ENCODE measurements around the gene FBXO21. TPM values are rescaled to one million over a fixed set of nuclear protein-coding genes. Genes with fewer than 3 reads are reported as not detected.

Gene FBXO21
- total and polyA plus RNA-seq, 2 donors (not counting 1 experiment from before 2014, with no cell fraction given) = 28.2 to 55.7 TPM

DNA sequence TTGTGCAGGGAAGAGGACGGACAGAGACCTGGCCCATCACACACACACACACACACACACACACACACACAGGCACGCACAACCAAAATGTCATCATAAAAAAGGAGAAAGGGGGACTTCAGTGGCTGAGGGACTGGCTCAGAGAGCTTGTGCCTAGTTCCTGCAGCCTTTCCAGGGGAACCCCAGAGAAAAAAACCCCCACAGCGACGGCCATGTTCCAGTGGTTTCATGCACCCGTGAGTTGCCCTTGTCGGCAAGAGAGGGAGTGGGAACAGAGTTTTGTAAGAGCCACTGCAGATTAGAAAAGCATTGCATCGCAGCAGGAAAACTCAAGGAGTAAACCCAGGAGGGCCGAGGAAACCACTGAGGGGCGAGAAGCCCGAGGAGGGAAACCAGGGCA lies 24.5 kb upstream of the FBXO21 start:
- intact Hi-C loops (cut with micrococcal nuclease) = loop anchor here (5.0 kb wide), 1 partner anchor 643 kb away; no protein-coding TSS in a partner anchor
- WGBS (ENCODE audit: insufficient coverage) = 82% methylated on average over 6 of the region's 10 CpGs

DNA sequence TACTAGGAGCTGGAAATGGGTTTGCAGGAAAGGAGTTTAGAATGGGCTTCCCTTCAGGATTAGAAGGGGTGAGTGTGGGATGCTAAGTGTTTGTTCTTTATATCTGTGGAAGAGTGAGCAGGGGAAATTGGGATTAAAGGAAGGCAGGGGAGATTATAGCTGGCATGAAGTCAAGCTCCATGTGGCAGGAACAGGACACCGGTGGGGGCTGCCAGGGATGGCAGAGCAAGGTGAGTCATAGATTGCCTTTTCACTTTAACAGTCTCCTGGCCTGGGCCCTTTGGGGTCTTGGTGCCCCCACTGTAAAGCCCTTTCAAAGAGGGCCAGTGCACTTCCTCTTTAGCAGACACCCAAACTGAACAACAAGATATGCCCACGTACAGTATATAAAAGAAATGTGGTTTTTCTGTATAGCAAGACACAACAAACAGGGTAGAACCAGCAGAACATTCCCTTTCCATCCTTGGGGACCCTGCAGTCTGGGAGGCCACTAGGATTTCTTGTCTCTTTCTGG lies 23.1 kb upstream of the FBXO21 start:
- TF ChIP-seq EZH2 (IDR thresholded peaks at IDR 0.05; ENCODE audit: borderline replicate concordance, insufficient read depth, low read depth, low read length, poor library complexity, severe bottlenecking) = no peak
- TF ChIP-seq, protein P1, sequence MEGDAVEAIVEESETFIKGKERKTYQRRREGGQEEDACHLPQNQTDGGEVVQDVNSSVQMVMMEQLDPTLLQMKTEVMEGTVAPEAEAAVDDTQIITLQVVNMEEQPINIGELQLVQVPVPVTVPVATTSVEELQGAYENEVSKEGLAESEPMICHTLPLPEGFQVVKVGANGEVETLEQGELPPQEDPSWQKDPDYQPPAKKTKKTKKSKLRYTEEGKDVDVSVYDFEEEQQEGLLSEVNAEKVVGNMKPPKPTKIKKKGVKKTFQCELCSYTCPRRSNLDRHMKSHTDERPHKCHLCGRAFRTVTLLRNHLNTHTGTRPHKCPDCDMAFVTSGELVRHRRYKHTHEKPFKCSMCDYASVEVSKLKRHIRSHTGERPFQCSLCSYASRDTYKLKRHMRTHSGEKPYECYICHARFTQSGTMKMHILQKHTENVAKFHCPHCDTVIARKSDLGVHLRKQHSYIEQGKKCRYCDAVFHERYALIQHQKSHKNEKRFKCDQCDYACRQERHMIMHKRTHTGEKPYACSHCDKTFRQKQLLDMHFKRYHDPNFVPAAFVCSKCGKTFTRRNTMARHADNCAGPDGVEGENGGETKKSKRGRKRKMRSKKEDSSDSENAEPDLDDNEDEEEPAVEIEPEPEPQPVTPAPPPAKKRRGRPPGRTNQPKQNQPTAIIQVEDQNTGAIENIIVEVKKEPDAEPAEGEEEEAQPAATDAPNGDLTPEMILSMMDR (IDR thresholded peaks at IDR 0.05) = no peak
- intact Hi-C loops (cut with micrococcal nuclease) = loop anchor here (5.0 kb wide), 1 partner anchor 644 kb away; no protein-coding TSS in a partner anchor
- H3K79me2 ChIP-seq (ENCODE audit: control insufficient read depth, insufficient read depth, low read length) = no peaks in the 10 kb centered on the region

More for the DNA sequence above, 24.5 kb upstream of the FBXO21 start:
- no peaks in the 10 kb centered on the region for H3K9me3 ChIP-seq (ENCODE audit: control extremely low read depth in 1 of 3, control insufficient read depth in 2 of 3, insufficient read depth in 1 of 3, low read length in 2 of 3)
- H3K4me1 ChIP-seq (ENCODE audit: control insufficient read depth in 2 of 2, insufficient read depth in 2 of 2, low read length in 2 of 2) = no peaks in the 10 kb centered on the region
- no peak for TF ChIP-seq EZH2 (IDR thresholded peaks at IDR 0.05; ENCODE audit: borderline replicate concordance, insufficient read depth, low read depth, low read length, poor library complexity, severe bottlenecking)
- TF ChIP-seq, protein P1 (IDR thresholded peaks at IDR 0.05) = no peak
- Mint-ChIP-seq H3K27me3 (peaks cover 28% of the 10 kb centered on the region), H3K9me3 (ENCODE audit: insufficient read depth) (no peaks in the 10 kb centered on the region), H3K4me3 (no peak overlapping the region), H3K4me1 (no peaks in the 10 kb centered on the region), H3K27ac (no peak overlapping the region)
- H3K4me2 ChIP-seq (replicated peaks; ENCODE audit: low read depth, low read length, poor library complexity, severe bottlenecking) = no peak overlapping the region
- no peaks in the 10 kb centered on the region for H3K36me3 ChIP-seq (replicated peaks in 1 of 2; ENCODE audit: control extremely low read depth in 1 of 2, control insufficient read depth in 1 of 2, extremely low read depth in 1 of 2, insufficient read depth in 2 of 2, low read length in 1 of 2)
- no peak overlapping the region for H3K27ac ChIP-seq (ENCODE audit: low read length in 2 of 2)
- no peaks in the 10 kb centered on the region for H4K20me1 ChIP-seq (ENCODE audit: control insufficient read depth, insufficient read depth, low read length, poor library complexity, severe bottlenecking)
- no peaks in the 10 kb centered on the region for H3K79me2 ChIP-seq (ENCODE audit: control insufficient read depth, insufficient read depth, low read length)
- ATAC-seq (ENCODE audit: low read depth) (no peak), DNase-seq (no peak)
- no peak overlapping the region for H3K4me3 ChIP-seq (ENCODE audit: control extremely low read depth in 1 of 5, extremely low read depth in 1 of 5, insufficient read depth in 1 of 5, low read depth in 2 of 5, low read length in 4 of 5)
- H2AFZ ChIP-seq (ENCODE audit: insufficient read depth, low read depth, low read length, poor library complexity, severe bottlenecking) = no peak overlapping the region
- CTCF ChIA-PET = interaction anchor here (1.2 kb wide), 1 partner anchor 15 kb away, joined by 3 read pairs; no protein-coding TSS in a partner anchor
- H3K27me3 ChIP-seq (replicated peaks in 1 of 4; ENCODE audit: control extremely low read depth in 1 of 4, control insufficient read depth in 3 of 4, insufficient read depth in 4 of 4, low read length in 3 of 4) = no peaks in the 10 kb centered on the region
- POLR2A ChIA-PET = no interaction called here
- no peak overlapping the region for H3K9ac ChIP-seq (ENCODE audit: low read length)

More for the DNA sequence above, 23.1 kb upstream of the FBXO21 start:
- H2AFZ ChIP-seq (ENCODE audit: insufficient read depth, low read depth, low read length, poor library complexity, severe bottlenecking) = no peak overlapping the region
- CTCF ChIA-PET = interaction anchor here (1.2 to 2.4 kb wide), 5 partner anchors 10 to 376 kb away, joined by 3 to 7 read pairs (median 5); partner anchors contain the start of gene FBXO21
- H3K27me3 ChIP-seq (replicated peaks in 1 of 4; ENCODE audit: control extremely low read depth in 1 of 4, control insufficient read depth in 3 of 4, insufficient read depth in 4 of 4, low read length in 3 of 4) = peaks cover 0 to under 1% (median 0%) of the 10 kb centered on the region in 4 experiments
- no peak for ATAC-seq (ENCODE audit: low read depth)
- H3K36me3 ChIP-seq (replicated peaks in 1 of 2; ENCODE audit: control extremely low read depth in 1 of 2, control insufficient read depth in 1 of 2, extremely low read depth in 1 of 2, insufficient read depth in 2 of 2, low read length in 1 of 2) = no peaks in the 10 kb centered on the region
- H3K9me3 ChIP-seq (ENCODE audit: control extremely low read depth in 1 of 3, control insufficient read depth in 2 of 3, insufficient read depth in 1 of 3, low read length in 2 of 3) = no peaks in the 10 kb centered on the region
- no peaks in the 10 kb centered on the region for H4K20me1 ChIP-seq (ENCODE audit: control insufficient read depth, insufficient read depth, low read length, poor library complexity, severe bottlenecking)
- Mint-ChIP-seq H3K9me3 (ENCODE audit: insufficient read depth) (no peaks in the 10 kb centered on the region), H3K27me3 (peaks cover 34% of the 10 kb centered on the region), H3K4me3 (no peak overlapping the region), H3K4me1 (no peaks in the 10 kb centered on the region), H3K27ac (no peak overlapping the region)
- H3K27ac ChIP-seq (ENCODE audit: low read length in 2 of 2) = no peak overlapping the region
- H3K4me3 ChIP-seq (ENCODE audit: control extremely low read depth in 1 of 5, extremely low read depth in 1 of 5, insufficient read depth in 1 of 5, low read depth in 2 of 5, low read length in 4 of 5) = no peak overlapping the region
- POLR2A ChIA-PET = no interaction called here
- no peak overlapping the region for H3K4me2 ChIP-seq (replicated peaks; ENCODE audit: low read depth, low read length, poor library complexity, severe bottlenecking)
- 60% methylated on average over 1 of the region's 2 CpGs for WGBS (ENCODE audit: insufficient coverage)
- H3K9ac ChIP-seq (ENCODE audit: low read length) = no peak overlapping the region
- no peaks in the 10 kb centered on the region for H3K4me1 ChIP-seq (ENCODE audit: control insufficient read depth in 2 of 2, insufficient read depth in 2 of 2, low read length in 2 of 2)
- no peak for DNase-seq
